HepG2 (cell line): ENCODE results near the gene TMEM151A. TPM values are rescaled to one million over a fixed set of nuclear protein-coding genes. Genes with fewer than 3 reads are reported as not detected.

Source experiments
- ATF1 ChIP-seq: IDR thresholded peaks from 2 replicates; pipeline ENCODE4 v1.6.1; 2016; ENCODE audit warnings: mild to moderate bottlenecking, control low read depth
- DRAP1 ChIP-seq: IDR thresholded peaks from 2 replicates; pipeline ENCODE4 v1.6.1; 2016; ENCODE audit warnings: missing genetic modification reagents, missing compliant biosample characterization
- GMEB2 ChIP-seq: IDR thresholded peaks from 2 replicates; pipeline ENCODE4 v1.6.1; 2016; ENCODE audit warnings: missing biosample characterization, missing genetic modification reagents, low read depth
- HOXA3 ChIP-seq: sonication (generic); formaldehyde crosslinking; IDR thresholded peaks from 2 replicates; pipeline ENCODE4 v1.5.0; 2020; ENCODE audit warnings: missing genetic modification reagents
- KLF15 ChIP-seq: sonication (generic); formaldehyde crosslinking; IDR thresholded peaks from 2 replicates; pipeline ENCODE4 v1.8.1; 2023; ENCODE audit warnings: borderline replicate concordance, mild to moderate bottlenecking, inconsistent platforms, missing genetic modification reagents, mixed read lengths
- NKX3-1 ChIP-seq: sonication (generic); formaldehyde crosslinking; IDR thresholded peaks from 2 replicates; pipeline ENCODE4 v1.5.0; 2020; ENCODE audit warnings: missing genetic modification reagents
- NR2F2 ChIP-seq: IDR thresholded peaks from 2 replicates; pipeline ENCODE4 v1.6.1; 2012; ENCODE audit warnings: low read depth, inconsistent platforms, borderline replicate concordance
- PHB2 ChIP-seq: fragments of 450-650 bp; IDR thresholded peaks from 2 replicates; pipeline ENCODE4 v1.6.1; 2018; ENCODE audit not compliant: partially characterized antibody
- REL ChIP-seq: sonication (generic); formaldehyde crosslinking; conservative IDR thresholded peaks from 2 replicates; pipeline ENCODE4 v1.8.0; 2022; ENCODE audit warnings: mild to moderate bottlenecking, missing genetic modification reagents, moderate library complexity
- SAFB2 ChIP-seq: sonication (generic); formaldehyde crosslinking; IDR thresholded peaks from 2 replicates; pipeline ENCODE4 v1.5.1; 2020; ENCODE audit warnings: missing genetic modification reagents, low read depth, mild to moderate bottlenecking, borderline replicate concordance
- U2AF2 ChIP-seq: fragments of 200-400 bp; formaldehyde crosslinking; IDR thresholded peaks from 2 replicates; pipeline ENCODE4 v1.6.1; 2017; ENCODE audit warnings: low read depth, mild to moderate bottlenecking, low read length
- ZBTB20 ChIP-seq: sonication (generic); formaldehyde crosslinking; IDR thresholded peaks from 2 replicates; pipeline ENCODE4 v1.8.1; 2023; ENCODE audit warnings: missing genetic modification reagents, low read depth, mild to moderate bottlenecking, borderline replicate concordance
- ZFP36L1 ChIP-seq: sonication (generic); formaldehyde crosslinking; IDR thresholded peaks from 2 replicates; pipeline ENCODE4 v1.8.0; 2022; ENCODE audit warnings: mild to moderate bottlenecking, missing genetic modification reagents, moderate library complexity
- ZFP36L2 ChIP-seq: sonication (generic); formaldehyde crosslinking; IDR thresholded peaks from 2 replicates; pipeline ENCODE4 v1.4.0; 2020; ENCODE audit warnings: missing genetic modification reagents
- ZNF101 ChIP-seq: sonication (generic); formaldehyde crosslinking; IDR thresholded peaks from 2 replicates; pipeline ENCODE4 v1.4.0; 2020; ENCODE audit warnings: mild to moderate bottlenecking, low read depth, missing genetic modification reagents, borderline replicate concordance
- ZNF143 ChIP-seq: sonication (generic); formaldehyde crosslinking; IDR thresholded peaks from 2 replicates; pipeline ENCODE4 v1.4.0; 2020; ENCODE audit warnings: missing genetic modification reagents
- ZNF317 ChIP-seq: sonication (generic); formaldehyde crosslinking; IDR thresholded peaks from 2 replicates; pipeline ENCODE4 v1.5.0; 2020; ENCODE audit warnings: mild to moderate bottlenecking, missing genetic modification reagents
- ZNF333 ChIP-seq: sonication (generic); formaldehyde crosslinking; IDR thresholded peaks from 2 replicates; pipeline ENCODE4 v1.4.0; 2020; ENCODE audit warnings: mild to moderate bottlenecking, missing genetic modification reagents, borderline replicate concordance
- ZNF33A ChIP-seq: sonication (generic); formaldehyde crosslinking; IDR thresholded peaks from 2 replicates; pipeline ENCODE4 v1.5.1; 2020; ENCODE audit warnings: missing genetic modification reagents, mild to moderate bottlenecking, moderate library complexity, borderline replicate concordance
- ZNF34 ChIP-seq: sonication (generic); formaldehyde crosslinking; IDR thresholded peaks from 2 replicates; pipeline ENCODE4 v1.4.0; 2020; ENCODE audit warnings: mild to moderate bottlenecking, missing genetic modification reagents, borderline replicate concordance
- ZNF432 ChIP-seq: sonication (generic); formaldehyde crosslinking; IDR thresholded peaks from 2 replicates; pipeline ENCODE4 v1.5.0; 2020; ENCODE audit warnings: missing genetic modification reagents, mild to moderate bottlenecking, borderline replicate concordance
- ZNF451 ChIP-seq: sonication (generic); formaldehyde crosslinking; IDR thresholded peaks from 2 replicates; pipeline ENCODE4 v1.5.0; 2020; ENCODE audit warnings: mild to moderate bottlenecking, missing genetic modification reagents
- ZNF468 ChIP-seq: sonication (generic); formaldehyde crosslinking; IDR thresholded peaks from 2 replicates; pipeline ENCODE4 v1.8.0; 2022; ENCODE audit warnings: mild to moderate bottlenecking, moderate library complexity, missing genetic modification reagents
- ZNF512 ChIP-seq: sonication (generic); formaldehyde crosslinking; IDR thresholded peaks from 2 replicates; pipeline ENCODE4 v1.4.0; 2020; ENCODE audit warnings: mild to moderate bottlenecking, missing genetic modification reagents
- ZNF660 ChIP-seq: sonication (generic); formaldehyde crosslinking; IDR thresholded peaks from 2 replicates; pipeline ENCODE4 v1.5.1; 2020; ENCODE audit warnings: mild to moderate bottlenecking, low read depth, missing genetic modification reagents, borderline replicate concordance
- ZNF781 ChIP-seq: sonication (generic); formaldehyde crosslinking; IDR thresholded peaks from 2 replicates; pipeline ENCODE4 v1.5.1; 2020; ENCODE audit warnings: borderline replicate concordance, mild to moderate bottlenecking, missing genetic modification reagents; ENCODE audit errors: not compliant biosample characterization
- ZNF816 ChIP-seq: sonication (generic); formaldehyde crosslinking; IDR thresholded peaks from 2 replicates; pipeline ENCODE4 v1.8.0; 2022; ENCODE audit warnings: missing genetic modification reagents, mild to moderate bottlenecking, borderline replicate concordance
- polyA plus RNA-seq, 8 experiments: library from polyadenylated mRNA; depleted of rRNA in 3 of 8; stranded (reverse) in 7 of 8; unstranded in 1 of 8; fragments of >200 nt; fragmentation: Illumina TruSeq in 4 of 8; extraction: Trizol in 4 of 8; gene quantifications; 2 replicates each; pipeline versions ENCODE4 v1.2.1 to v1.2.3, GENCODE V29; 2011 to 2016; ENCODE audit warnings: low read depth in 4 of 8, missing spikeins in 1 of 8, mixed read lengths in 1 of 8; ENCODE audit not compliant: insufficient read depth in 1 of 8
- total RNA-seq, 5 experiments: library from RNA; depleted of rRNA; stranded (reverse); fragments of >200 nt; fragmentation: Illumina TruSeq; extraction: Trizol; gene quantifications; 2 replicates each; pipeline ENCODE4 v1.2.3, GENCODE V29; 2016; ENCODE audit warnings: low read depth in 1 of 5

The TMEM151A gene
- total and polyA plus RNA-seq, 2 of the 13 experiments (the other 11 are each of a cell fraction or from before 2014, with no cell fraction given) = 0.18 to 0.33 TPM

GRCh38 chr11:66267379-66268243 is 24.1 kb upstream of the TMEM151A start (continued):
- TF ChIP-seq U2AF2 = no peak
- peak; percentile 73 for TF ChIP-seq ZNF781 (CRISPR knock-in tag)
- no peak for TF ChIP-seq SAFB2 (CRISPR knock-in tag)
- TF ChIP-seq ZNF660 (CRISPR knock-in tag) = no peak
- TF ChIP-seq ZFP36L2 (CRISPR knock-in tag) = no peak
- TF ChIP-seq ZNF432 (CRISPR knock-in tag) = no peak
- no peak for TF ChIP-seq ZNF101 (CRISPR knock-in tag)
- TF ChIP-seq REL (CRISPR knock-in tag) = no peak
- TF ChIP-seq ZNF512 (CRISPR knock-in tag) = no peak
- TF ChIP-seq ZNF317 (CRISPR knock-in tag) = no peak
- no peak for TF ChIP-seq ZNF143 (CRISPR knock-in tag)
- TF ChIP-seq ZNF34 (CRISPR knock-in tag) = no peak
- TF ChIP-seq ZNF33A (CRISPR knock-in tag) = no peak
- no peak for TF ChIP-seq ZNF816 (CRISPR knock-in tag)
- no peak for TF ChIP-seq ZFP36L1
- TF ChIP-seq PHB2 = no peak
- peak; percentile 61; the same call in 1 of the 2 replicates for TF ChIP-seq DRAP1 (CRISPR knock-in tag)
- no peak for TF ChIP-seq ZNF333 (CRISPR knock-in tag)
- no peak for TF ChIP-seq KLF15
- no peak for TF ChIP-seq NR2F2
- no peak for TF ChIP-seq HOXA3
- 0 out of 2 replicates have a peak, but pooled peaks have one; percentile 67 for TF ChIP-seq NKX3-1
- TF ChIP-seq ATF1 (CRISPR knock-in tag) = no peak
- no peak for TF ChIP-seq ZNF468 (CRISPR knock-in tag)
- TF ChIP-seq ZBTB20 (CRISPR knock-in tag) = no peak
- TF ChIP-seq ZNF451 = no peak
- no peak for TF ChIP-seq GMEB2 (CRISPR knock-in tag)
